Mammary epithelial cell (primary cell): ENCODE measurements around the gene CALHM6.

Experiments
- CTCF ChIP-seq, 2 donors: IDR thresholded peaks in 1 of 2; conservative IDR thresholded peaks in 1 of 2; 2 replicates each; pipeline ENCODE4 v1.5.1; 2011 to 2012; ENCODE audit warnings: inconsistent platforms in 2 of 2, low read length in 2 of 2, mild to moderate bottlenecking in 2 of 2, control low read depth in 1 of 2, low read depth in 1 of 2; ENCODE audit not compliant: insufficient read depth in 1 of 2; ENCODE audit errors: extremely low read depth in 1 of 2
- EZH2 ChIP-seq: IDR thresholded peaks from 2 replicates; pipeline ENCODE4 v1.6.1; 2012; ENCODE audit warnings: low read length, inconsistent platforms, borderline replicate concordance

- no peak for TF ChIP-seq CTCF (conservative IDR thresholded peaks at IDR 0.05 in 1 of 2, IDR thresholded peaks at IDR 0.05 in 1 of 2; ENCODE audit: extremely low read depth in 1 of 2, insufficient read depth in 1 of 2, low read depth in 1 of 2, low read length in 2 of 2)
- no peak for TF ChIP-seq EZH2
Measured at GRCh38 chr6:116508527-116508926, 47.4 kb downstream of the CALHM6 start.
